Stimulated activated CD4-positive, alpha-beta T cell treated with anti-CD3 and anti-CD28 coated beads, Interleukin-15, amount 100 ng/mL, for 24 hours (primary cell): ENCODE data around the gene FAM135A.
A peak's percentile ranks its signal among the peaks of the same experiment; 100 is the strongest.

Experiments used
- DNase-seq: peaks from one replicate; pipeline ENCODE4 v3.0.0-alpha.2; 2020

FAM135A gene

DNA sequence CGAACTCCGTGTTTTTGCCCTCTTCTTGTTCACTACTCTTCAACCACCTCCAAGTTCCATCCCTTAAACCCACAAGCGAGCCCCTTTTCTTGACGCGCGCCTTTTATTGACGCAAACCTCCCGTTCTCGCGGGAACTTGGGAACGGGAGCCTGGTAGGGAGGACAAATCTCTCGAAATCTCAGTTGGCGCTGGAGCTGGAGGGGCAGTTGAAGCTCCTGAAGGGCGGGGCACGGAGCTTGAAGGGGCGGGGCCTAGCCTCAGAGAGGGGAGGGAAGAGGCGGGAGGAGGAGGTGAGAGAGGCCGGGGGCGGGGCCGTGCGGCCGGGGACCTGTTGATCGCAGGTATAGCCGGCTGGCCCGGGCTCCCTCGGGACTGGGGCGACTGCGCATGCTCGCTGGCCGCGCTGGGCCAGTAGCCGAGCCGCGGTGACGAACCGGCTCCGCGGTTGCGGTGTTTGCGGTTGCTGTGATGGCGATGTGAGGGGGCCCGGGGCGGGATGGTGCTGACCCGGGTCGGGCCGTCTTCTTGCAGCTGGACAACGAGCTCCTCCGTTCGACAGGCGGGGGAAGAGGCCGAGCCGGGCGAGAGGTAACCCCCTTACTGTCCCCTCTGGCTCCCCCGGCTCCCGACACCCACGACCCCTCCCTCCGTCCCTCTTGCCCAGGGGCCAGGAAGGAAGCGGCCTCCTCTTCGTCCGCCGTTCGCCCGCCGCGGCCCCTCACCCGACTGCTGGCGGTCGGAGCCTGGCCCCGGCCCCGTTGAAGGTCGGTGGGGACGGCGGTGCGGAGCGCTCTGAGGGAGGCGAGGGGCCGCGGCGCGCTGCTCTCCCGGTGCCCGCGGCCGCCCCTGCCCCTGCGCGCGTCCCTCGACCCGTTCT is at the start of gene FAM135A:
FAM135A (plus strand) TSS at position 395 of the 878 bp plus-strand sequence. CDS start 14,835 bp downstream, outside the sequence.
- DNase-seq, result peak; percentile 97

DNA sequence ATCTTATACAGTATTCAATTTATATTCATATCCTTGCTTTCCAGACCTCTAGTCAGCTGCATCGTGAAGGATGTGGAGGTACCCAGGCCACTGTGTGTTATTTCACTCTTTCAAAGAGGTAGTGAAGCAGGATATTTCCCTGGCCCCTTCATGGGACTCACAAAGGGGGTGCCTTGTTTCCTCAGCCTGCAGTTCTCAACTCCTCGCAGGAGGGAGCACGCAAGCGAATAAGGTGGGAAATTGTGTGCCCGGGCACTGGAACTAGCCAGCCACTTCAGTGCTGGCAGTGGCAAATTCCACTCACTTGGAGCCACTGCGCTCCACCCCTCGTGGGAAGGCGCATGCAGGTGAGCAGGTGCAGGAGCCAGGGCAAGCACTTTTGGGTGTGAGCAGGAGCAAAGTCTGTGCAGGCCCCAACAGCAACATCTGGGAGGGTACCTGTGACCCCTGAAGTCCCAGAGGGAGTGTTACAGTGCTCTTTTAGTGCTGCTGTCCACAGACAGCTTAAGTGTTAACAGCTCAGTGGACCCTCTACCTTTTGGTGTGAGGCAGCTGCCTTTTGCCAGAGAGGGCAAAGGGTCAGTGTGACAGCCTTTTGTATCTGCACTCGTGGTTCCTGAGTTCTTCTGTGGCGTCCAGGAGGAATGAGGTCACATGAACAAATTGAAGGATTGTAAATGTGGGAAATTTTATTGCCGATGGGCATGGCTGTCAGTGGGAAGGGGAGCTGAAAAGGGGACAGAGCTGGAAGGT is 49.4 kb upstream of the FAM135A start:
- no peak for DNase-seq

DNA sequence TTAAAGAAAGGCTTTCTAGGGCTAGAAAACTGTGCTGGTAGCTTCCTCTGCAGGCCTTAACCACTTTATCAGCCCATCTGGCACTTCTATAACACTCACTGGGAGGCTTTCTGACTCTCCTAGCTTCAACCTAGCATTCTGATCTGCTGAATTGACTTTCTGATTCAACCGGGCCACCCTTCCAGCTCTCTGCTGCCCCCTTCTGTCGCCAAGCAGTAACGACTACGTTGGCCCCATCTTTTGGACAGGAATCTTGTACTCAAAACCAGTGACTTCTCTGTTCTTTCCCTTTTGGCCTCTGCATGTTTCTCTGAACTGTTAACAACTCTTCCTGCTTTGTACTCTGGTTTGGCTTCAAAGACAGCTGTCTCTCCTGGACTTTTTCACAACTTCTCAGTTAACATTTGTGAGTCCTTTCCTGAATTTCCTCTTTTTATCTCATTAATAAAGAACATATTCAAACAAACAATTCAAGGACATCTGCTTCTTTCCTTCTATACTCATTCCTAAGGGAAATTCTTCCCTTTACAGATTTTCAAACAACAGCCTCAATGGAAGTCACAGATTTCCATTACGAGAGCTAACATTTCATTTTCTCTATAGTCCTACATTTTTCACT is 43.9 kb upstream of the FAM135A start:
- DNase-seq, result peak; percentile 70

DNA sequence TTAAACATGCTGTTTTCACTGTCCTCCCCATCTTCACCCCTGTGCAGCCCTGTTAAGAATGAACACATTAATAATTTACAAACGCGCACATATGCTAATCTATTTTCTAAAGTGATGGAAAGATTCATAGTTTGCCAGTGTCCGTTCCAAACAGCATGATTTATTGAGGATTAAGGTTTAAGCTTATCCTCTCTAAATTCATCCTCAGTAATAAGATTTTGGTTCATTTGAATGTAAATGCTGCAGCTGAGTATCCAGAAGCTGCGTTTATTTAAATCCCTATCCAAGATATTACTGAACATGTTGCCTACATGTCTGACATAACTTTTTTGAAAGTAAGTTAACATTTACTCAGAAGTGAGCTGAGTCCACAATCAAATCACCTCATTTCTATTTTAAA is 42.8 kb upstream of the FAM135A start:
- DNase-seq, result no peak

DNA sequence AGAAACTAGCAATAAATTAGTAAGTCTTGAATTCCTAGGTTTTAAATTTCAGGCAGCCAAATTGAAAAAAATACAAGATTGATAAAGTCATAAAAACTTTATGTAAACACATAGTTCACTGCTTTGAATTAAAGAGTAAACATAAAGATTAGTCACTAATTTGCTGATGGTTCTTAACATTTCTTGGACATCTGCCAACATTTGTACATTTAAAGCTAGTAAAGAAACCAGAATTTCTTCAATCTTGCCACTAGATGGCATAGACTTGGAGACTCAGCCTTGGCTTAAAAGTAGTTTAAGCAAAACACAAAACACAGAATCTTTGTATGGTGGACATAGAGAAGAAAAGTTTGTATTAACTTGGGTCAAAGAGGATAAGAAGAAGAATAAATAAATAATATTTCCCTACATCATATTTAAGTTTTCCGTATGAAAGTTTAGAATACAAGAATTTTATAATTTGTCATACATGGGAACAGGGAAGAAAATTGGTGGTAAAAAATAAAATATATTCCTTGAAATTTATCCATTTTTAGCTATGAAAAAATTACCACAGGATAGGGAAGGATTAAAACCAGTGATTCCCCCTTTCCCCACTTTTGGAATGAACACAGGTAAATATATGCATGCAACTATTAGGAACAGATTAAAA is 41.7 kb upstream of the FAM135A start:
- DNase-seq, result no peak

DNA sequence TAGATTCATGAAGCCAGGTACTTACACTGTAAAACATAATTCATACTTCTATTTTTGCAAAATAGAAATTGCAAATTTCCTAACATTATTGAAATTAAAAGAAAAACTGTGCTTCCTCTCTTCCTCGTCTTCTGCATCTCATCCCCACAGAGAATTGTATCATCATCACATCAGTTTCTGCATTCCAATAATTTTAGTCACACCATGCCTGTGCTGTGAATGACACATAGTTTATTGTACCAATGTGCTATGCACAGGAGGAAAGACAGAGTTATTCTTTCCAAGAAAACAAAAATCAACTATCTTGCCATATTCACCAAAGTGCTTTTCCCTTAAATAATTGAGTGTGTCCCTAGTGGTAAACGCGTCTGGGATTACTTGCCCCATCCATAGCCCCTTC is 38.1 kb upstream of the FAM135A start:
- no peak for DNase-seq

DNA sequence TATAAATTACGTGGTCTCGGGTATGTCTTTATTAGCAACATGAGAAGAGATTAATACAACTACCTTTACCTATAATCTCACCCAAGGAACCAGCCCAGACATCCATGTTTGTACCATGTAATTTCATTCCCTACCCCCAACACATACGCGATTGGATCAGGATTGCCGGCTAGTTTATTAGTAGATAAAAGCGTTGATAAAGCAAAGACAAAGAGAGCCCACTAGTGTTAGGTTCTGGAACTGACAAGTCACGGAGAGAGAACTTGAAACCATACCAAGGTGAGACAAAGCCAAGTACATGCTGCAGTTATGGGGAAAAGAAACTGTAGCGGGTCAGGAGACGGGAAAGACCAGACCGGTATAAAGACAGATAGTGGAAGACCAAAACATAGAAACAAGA is 37.4 kb upstream of the FAM135A start:
- no peak for DNase-seq

DNA sequence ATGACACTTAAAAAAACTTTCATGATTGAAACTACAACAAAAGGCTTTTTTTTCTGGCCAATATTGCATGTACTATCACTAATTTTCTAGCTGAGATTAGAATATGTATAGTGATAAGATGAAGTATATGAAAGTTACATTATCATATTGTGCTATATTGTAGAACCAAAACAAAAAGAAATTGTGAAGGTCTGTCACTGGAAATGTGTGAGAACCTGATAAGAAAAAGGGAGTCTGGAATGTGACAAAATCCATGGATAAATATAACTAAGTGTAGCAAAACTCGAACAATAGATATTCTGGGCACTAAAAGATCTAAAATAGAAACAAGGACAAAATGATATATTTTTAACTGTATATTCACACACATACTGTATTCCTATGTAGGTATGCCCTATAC is 36.7 kb upstream of the FAM135A start:
- no peak for DNase-seq

DNA sequence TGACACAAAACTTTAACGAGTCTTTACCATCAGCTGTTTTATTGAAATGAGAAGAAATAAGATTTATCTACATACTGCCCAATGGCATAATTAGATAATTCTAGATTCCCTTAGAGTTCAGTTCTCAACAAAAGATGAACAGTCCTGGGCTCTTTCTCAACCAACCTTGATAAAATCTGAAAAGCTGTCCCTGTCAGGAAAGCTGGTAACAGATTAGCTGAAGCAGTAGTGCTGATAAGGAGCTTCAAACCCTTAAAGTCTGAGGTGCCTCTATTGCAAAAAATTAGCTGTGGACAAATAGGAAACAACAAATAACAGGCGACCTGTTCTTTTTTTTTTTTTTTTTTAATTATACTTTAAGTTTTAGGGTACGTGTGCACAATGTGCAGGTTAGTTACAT is 35.9 kb upstream of the FAM135A start:
- DNase-seq, result no peak

DNA sequence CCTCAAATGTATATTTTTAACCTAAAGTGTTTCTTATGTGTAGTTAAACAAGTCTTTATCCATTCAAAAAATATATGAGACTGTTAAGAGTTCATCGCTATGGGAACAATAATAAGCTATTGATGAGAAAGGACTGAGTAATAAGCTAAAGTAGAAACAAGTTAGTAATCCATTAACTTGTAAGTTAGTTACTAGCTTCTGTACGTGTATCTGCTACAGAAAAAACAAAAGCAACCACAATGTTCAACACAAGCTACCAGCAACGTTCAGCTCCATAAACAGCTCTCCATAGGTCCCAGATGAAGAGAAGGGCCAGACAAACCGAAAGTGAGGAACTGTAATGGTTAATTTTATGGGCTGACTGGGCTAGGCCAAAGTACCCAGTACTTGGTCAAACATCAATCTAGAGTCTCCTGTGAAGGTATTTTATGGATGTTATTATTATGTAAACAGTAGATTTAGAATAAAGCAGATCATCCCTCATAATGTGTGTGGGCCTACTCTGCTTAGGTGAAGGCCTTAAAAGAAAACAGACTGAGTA is 33.8 kb upstream of the FAM135A start:
- DNase-seq, result no peak

DNA sequence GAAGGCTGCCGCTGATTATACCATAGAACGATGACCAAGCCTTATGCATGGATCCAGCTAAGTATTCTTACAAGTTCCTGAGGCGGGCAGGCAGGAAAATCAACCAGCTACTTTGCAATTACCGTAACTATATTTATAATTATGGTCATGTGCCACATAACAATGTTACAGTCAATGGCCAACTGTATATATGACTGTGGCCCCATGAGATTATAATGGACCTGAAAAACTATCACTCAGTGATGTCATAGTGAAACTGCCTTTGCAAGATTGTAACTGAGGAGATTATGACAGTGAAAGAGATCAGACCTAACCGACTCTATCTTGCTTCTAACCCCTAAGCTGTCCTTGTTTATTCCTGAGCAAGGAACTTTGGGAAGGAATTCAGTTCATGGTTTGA is 33.1 kb upstream of the FAM135A start:
- no peak for DNase-seq

DNA sequence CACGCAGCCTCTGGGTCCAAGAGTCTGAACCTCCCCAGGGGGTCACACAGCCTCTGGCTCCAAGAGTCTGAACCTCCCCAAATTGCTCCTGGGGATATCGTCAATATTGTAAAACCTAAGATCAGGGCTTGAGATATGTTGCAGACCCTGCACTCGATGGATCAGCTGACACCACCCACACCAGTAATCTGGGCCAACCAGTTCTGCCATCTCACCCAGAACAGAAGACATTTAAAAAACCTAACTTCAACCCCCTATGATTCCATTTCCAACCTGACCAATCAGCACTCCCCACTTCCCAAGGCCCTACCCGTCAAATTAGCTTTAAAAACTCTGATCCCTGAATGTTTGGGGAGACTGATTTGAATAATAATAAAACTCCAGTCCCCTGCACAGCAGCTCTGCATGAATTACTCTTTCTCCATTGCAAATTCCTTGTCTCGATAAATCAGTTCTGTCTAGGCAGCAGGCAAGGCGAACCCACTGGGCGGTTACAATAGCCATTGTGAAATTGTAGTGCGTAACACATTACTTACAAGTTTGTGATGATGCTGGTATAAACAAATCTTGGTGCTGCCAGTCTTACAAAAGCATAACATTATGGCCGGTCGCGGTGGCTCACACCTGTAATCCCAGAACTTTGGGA is 32.4 kb upstream of the FAM135A start:
- no peak for DNase-seq

DNA sequence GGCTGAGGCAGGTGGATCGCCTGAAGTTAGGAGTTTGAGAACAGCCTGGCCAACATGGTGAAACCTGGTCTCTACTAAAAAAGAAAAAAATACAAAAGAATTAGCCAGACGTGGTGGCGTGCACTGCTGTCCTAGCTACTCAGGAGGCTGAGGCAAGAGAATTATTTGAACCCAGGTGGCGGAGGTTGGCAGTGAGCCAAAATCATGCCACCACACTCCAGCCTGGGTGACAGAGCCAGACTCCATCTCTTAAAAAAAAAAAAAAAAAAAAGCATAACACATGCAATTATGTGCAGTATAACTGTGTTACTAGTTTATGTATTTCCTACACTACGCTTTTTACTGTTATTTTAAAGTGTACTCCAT is 31.9 kb upstream of the FAM135A start:
- no peak for DNase-seq

DNA sequence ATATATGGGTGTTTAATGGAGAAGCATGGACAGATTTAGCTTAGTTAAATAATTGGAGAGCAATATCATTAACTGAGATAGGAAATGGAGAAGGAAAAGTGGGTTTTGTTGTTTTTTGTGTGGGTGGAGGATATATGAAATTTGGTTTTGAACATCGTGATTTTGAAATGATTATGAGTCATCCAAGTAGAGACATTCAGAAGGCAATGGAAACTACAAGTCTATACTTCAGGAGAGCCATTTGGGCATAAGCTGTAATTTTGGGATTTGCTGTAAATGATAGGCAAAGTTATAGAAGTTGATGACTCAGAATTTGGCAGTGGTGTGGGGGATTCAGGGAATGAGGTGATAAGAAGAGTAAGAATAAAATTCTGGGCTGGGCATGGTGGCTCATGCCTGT is 27.4 kb upstream of the FAM135A start:
- DNase-seq, result no peak

DNA sequence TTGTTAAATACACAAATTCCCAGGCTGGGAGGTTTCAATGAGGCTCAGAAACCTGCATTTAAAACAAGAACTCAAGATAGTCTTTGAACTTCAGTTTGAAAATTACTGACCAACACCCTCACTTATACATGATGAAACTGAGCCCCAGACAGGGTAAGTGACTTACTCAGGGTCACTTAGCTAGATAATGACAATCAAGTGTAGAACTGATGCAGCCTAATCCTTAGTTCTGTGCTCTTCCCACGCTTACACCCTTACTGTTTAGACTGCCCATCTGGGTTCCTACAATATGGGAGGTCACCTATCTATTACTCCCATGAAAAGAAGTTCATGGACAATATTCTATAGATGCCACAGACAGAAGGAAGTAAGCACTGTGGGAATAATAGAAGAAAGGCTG is 24.5 kb upstream of the FAM135A start:
- no peak for DNase-seq

DNA sequence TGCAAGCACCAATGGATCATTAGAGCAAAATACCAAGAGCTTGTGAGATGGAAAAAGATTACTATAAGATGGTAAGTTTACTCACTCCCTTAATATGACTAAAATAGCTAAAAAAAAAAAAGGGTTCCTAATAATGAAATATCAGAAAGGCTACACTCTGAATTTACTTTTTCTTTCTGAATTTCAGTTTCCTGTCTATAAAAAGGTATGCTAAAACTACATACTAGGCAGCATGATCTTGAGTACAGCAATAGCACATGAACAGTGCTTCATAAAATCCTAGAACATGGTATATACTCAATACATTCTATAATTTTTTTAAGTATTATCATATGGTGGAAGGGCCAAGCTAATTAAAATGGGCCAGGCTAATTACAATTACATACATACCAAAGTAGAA is 24.0 kb upstream of the FAM135A start:
- no peak for DNase-seq

DNA sequence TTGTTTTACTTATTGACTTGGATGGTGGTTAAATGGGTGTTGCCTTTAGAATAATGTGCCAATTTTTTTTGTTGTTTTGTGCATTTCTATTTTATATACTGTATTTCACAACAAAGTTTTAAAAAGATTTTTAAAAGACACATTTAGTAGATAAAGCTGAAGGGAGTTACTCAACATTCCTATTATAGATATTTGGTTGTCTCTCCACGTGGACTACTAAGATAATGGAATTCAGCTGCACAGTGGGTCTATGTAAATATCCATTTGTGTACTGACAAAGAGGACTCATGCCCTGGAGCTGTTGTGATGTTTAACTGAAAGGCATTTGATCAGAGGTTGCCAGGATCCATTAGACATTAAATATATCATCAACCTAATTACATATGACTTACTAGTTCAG is 23.2 kb upstream of the FAM135A start:
- DNase-seq, result no peak

DNA sequence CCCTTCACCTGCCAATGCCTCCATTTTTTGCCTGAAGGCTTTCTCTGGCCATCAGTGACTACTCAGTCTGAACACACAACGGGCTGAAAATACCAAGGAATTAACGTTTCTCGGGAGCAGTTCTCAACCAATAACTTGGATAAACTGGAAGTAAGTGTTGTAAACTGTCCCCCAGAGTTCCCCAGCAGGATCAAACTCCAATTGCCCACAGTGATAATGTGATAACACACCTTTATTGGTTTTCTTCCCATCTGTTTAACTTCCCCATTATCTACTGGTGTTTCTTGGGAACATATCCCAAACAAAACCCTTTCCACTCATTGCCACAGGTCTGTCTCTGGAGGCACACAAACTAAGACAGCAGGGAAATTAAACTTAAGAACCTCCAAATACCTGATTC is 21.8 kb upstream of the FAM135A start:
- DNase-seq, result no peak

DNA sequence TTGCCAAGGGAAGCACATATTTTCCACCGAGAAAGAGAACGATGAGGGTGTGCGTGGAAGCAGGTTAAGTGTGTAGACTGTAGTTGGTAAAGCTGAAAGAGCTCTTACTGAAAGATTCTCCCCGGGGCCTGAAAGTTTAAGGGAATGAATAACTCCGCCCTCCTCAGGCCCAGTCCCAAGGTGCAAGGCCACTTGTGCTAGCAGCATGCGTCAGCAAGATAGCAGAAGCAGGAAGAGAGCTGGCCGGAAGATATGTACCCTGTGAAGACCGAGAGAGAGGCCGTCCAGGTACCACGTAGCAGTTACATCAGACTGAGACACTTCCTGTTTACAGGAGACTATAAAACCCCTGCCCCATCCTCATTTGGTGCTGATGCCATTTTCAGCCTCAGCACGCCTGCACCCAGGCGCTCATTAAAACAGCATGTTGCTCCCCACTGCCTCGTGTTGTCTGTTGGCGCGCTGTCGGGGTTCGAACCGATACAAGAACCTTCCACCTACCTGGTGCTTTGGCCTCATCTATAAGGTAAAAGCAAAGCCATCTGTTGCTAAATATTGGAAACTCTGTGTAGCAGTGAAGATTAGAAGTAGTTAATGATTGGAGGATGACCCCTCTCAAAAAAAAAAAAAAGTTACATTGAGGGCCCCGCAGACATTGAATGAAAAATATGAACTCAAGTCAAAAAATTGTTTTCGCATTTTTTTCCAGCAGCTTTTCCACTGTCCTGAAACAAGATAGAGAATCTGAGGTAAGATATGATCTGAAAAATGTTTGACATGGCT is 18.6 kb upstream of the FAM135A start:
- DNase-seq, result no peak

DNA sequence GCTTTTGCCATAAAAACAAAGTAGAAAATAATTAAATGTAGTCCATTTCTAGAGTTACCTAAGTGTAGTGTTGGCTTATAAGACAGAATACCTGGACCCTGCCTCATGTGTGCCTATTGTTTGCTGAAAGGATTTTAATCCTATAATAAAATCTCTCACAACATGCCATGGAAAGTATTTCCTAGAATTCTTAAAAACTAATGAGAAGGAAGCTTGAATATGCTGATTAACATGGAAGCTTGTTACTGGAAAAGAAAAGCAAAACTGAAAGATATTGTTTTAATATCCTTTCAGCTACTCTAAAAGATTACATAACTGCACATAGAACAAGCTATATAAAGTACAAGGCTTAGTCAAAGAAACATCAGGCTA is 18.0 kb upstream of the FAM135A start:
- DNase-seq, result no peak

DNA sequence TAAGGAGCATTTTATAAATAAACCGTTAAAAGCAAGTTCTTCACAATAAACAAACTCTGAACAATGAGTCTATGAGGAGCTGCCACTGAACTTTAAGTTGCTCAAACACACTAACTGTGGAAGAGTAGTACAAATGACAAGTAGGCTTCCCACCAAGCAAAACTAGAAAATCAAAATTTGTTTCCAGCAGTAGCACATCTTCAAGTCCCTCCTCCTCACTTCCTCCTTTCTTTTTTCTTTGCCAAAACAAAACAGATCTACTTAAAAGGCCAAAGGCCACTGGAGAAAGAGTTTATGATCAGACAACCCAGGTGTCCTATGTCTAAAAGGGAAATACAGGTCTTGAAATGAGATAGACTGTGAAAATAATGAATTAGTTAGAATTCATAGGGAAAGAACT is 17.1 kb upstream of the FAM135A start:
- DNase-seq, result no peak
